Measurements from ENCODE around the gene HLA-E. TPM values are rescaled to one million over a fixed set of nuclear protein-coding genes. Genes with fewer than 3 reads are reported as not detected.

Gene HLA-E
- total and polyA plus RNA-seq, 9 donors: 181 to 614 (median 244) TPM

GRCh38 chr6:30462482-30462881 lies 26.8 kb upstream of the HLA-E start:
- H3K4me1 ChIP-seq (ENCODE audit: insufficient read depth): peaks cover 7% of the 10 kb centered on the region
- H3K27ac ChIP-seq: no peak overlapping the region
- intact Hi-C loops (cut with DNase I): no loop called here
- no peak for DNase-seq
- H3K9me3 ChIP-seq: no peaks in the 10 kb centered on the region
- peaks cover 9% of the 10 kb centered on the region for H3K27me3 ChIP-seq
- TF ChIP-seq POLR2A (IDR thresholded peaks at IDR 0.05) (no peak), EP300 (IDR thresholded peaks at IDR 0.05) (no peak), CTCF (IDR thresholded peaks at IDR 0.05) (no peak)
- H3K4me3 ChIP-seq: no peak overlapping the region
- WGBS, 3 donors: 49 to 52% (median 50%) methylated on average over 7 of the region's 7 CpGs
- no peaks in the 10 kb centered on the region for H3K36me3 ChIP-seq

GRCh38 chr6:30463242-30463641 lies 26.1 kb upstream of the HLA-E start:
- no peak for DNase-seq
- Histone ChIP-seq H3K27ac (no peak overlapping the region), H3K36me3 (no peaks in the 10 kb centered on the region), H3K4me3 (no peak overlapping the region), H3K27me3 (peaks cover 9% of the 10 kb centered on the region), H3K9me3 (no peaks in the 10 kb centered on the region), H3K4me1 (ENCODE audit: insufficient read depth) (peaks cover 7% of the 10 kb centered on the region)
- WGBS, 3 donors: 42 to 53% (median 53%) methylated on average over 9 of the region's 9 CpGs
- TF ChIP-seq POLR2A (IDR thresholded peaks at IDR 0.05): no peak
- no peak for TF ChIP-seq EP300 (IDR thresholded peaks at IDR 0.05)
- no peak for TF ChIP-seq CTCF (IDR thresholded peaks at IDR 0.05)
- intact Hi-C loops (cut with DNase I): no loop called here

- TF ChIP-seq POLR2A (IDR thresholded peaks at IDR 0.05) (no peak), CTCF (IDR thresholded peaks at IDR 0.05) (no peak), EP300 (IDR thresholded peaks at IDR 0.05) (no peak)
- peaks cover 9% of the 10 kb centered on the region for H3K27me3 ChIP-seq
- H3K4me1 ChIP-seq (ENCODE audit: insufficient read depth): peaks cover 7% of the 10 kb centered on the region
- peak in 1 of 5 donors; percentile 40 for DNase-seq
- WGBS, 3 donors: 11 to 19% (median 17%) methylated on average over 55 to 64 of the region's 64 CpGs
- H3K9me3 ChIP-seq: no peaks in the 10 kb centered on the region
- no peaks in the 10 kb centered on the region for H3K36me3 ChIP-seq
- no peak overlapping the region for H3K27ac ChIP-seq
- no peak overlapping the region for H3K4me3 ChIP-seq
- intact Hi-C loops (cut with DNase I): no loop called here
Observed at GRCh38 chr6:30463651-30464618, 25.4 kb upstream of the HLA-E start.

GRCh38 chr6:30465595-30466306 lies 23.6 kb upstream of the HLA-E start:
- Histone ChIP-seq H3K36me3 (no peaks in the 10 kb centered on the region), H3K4me1 (ENCODE audit: insufficient read depth) (peaks cover 7% of the 10 kb centered on the region), H3K27ac (no peak overlapping the region), H3K27me3 (peaks cover 9% of the 10 kb centered on the region), H3K9me3 (no peaks in the 10 kb centered on the region), H3K4me3 (peak overlapping the region; percentile 44)
- DNase-seq: no peak
- WGBS, 3 donors: 9 to 16% (median 15%) methylated on average over 13 of the region's 13 CpGs
- intact Hi-C loops (cut with DNase I): no loop called here
- TF ChIP-seq CTCF (IDR thresholded peaks at IDR 0.05) (no peak), EP300 (IDR thresholded peaks at IDR 0.05) (no peak), POLR2A (IDR thresholded peaks at IDR 0.05) (no peak)
